Neural progenitor cell (in vitro differentiated cells): ENCODE data around the gene ANXA1. TPM values are rescaled to one million over a fixed set of nuclear protein-coding genes. Genes with fewer than 3 reads are reported as not detected.

Source experiments
- DNase-seq: peaks from one replicate; pipeline ENCODE4 v3.0.0-alpha.2; 2016; ENCODE audit warnings: low spot score
- H2AFZ ChIP-seq: fragments of 200-600 bp; sonication (generic); replicated peaks from 2 replicates; pipeline ENCODE4 v1.6.1; 2016; ENCODE audit warnings: antibody characterized with exemption
- H3F3A ChIP-seq: fragments of 200-600 bp; sonication (generic); 2 replicates; pipeline ENCODE4 v1.6.1; 2016; ENCODE audit warnings: antibody characterized with exemption, low read depth
- H3K27ac ChIP-seq: fragments of 200-600 bp; sonication (generic); 2 replicates; pipeline ENCODE4 v1.5.1; 2016; ENCODE audit warnings: mild to moderate bottlenecking
- H3K27me3 ChIP-seq: fragments of 200-600 bp; sonication (generic); 2 replicates; pipeline ENCODE4 v1.6.1; 2016; ENCODE audit warnings: mild to moderate bottlenecking, moderate library complexity
- H3K36me3 ChIP-seq: fragments of 200-600 bp; sonication (generic); 2 replicates; pipeline ENCODE4 v1.5.1; 2016
- H3K4me1 ChIP-seq: fragments of 200-600 bp; sonication (generic); 2 replicates; pipeline ENCODE4 v1.6.1; 2016; ENCODE audit warnings: mixed run types
- H3K4me2 ChIP-seq: fragments of 200-600 bp; sonication (generic); 2 replicates; pipeline ENCODE4 v1.6.1; 2016
- H3K4me3 ChIP-seq: fragments of 200-600 bp; sonication (generic); 2 replicates; pipeline ENCODE4 v1.5.1; 2016
- H3K79me2 ChIP-seq: fragments of 200-600 bp; sonication (generic); 2 replicates; pipeline ENCODE4 v1.6.1; 2016; ENCODE audit warnings: low read depth
- H3K9ac ChIP-seq: fragments of 200-600 bp; sonication (generic); 2 replicates; pipeline ENCODE4 v1.6.1; 2016
- H3K9me3 ChIP-seq: fragments of 200-600 bp; sonication (generic); 2 replicates; pipeline ENCODE4 v1.5.1; 2016; ENCODE audit warnings: low read depth
- H4K20me1 ChIP-seq: fragments of 200-600 bp; sonication (generic); 2 replicates; pipeline ENCODE4 v1.6.1; 2016; ENCODE audit warnings: low read depth
- H3K27ac Mint-ChIP-seq: 3 replicates; pipeline ENCODE4 v1.8.0; 2021; ENCODE audit warnings: mixed read lengths
- H3K27me3 Mint-ChIP-seq: 2 replicates; pipeline ENCODE4 v1.8.0; 2022; ENCODE audit warnings: low read depth, mild to moderate bottlenecking, inconsistent platforms, moderate library complexity, mixed read lengths; ENCODE audit not compliant: insufficient read depth
- H3K36me3 Mint-ChIP-seq: 3 replicates; pipeline ENCODE4 v1.8.0; 2021; ENCODE audit warnings: mixed read lengths
- H3K4me1 Mint-ChIP-seq: 3 replicates; pipeline ENCODE4 v1.8.0; 2021; ENCODE audit warnings: mixed read lengths
- H3K4me3 Mint-ChIP-seq: 3 replicates; pipeline ENCODE4 v1.8.0; 2021; ENCODE audit warnings: mild to moderate bottlenecking, moderate library complexity, mixed read lengths
- H3K9me3 Mint-ChIP-seq: 3 replicates; pipeline ENCODE4 v1.8.0; 2020; ENCODE audit warnings: mixed read lengths
- EZH2 ChIP-seq: fragments of 200-600 bp; sonication (generic); IDR thresholded peaks from 2 replicates; pipeline ENCODE4 v1.6.1; 2017; ENCODE audit warnings: antibody characterized with exemption, mild to moderate bottlenecking, moderate library complexity
- EZH2phosphoT487 ChIP-seq: fragments of 200-600 bp; sonication (generic); IDR thresholded peaks from 2 replicates; pipeline ENCODE4 v1.6.1; 2017; ENCODE audit warnings: antibody characterized with exemption
- total RNA-seq: library from RNA; depleted of rRNA; stranded (reverse); fragments of >200 nt; gene quantifications from 2 replicates; pipeline ENCODE4 v1.2.3, GENCODE V29; 2015; ENCODE audit warnings: low replicate concordance
- TF ChIP-seq, protein P1 (sequence below): fragments of 200-600 bp; sonication (generic); IDR thresholded peaks from 2 replicates; pipeline ENCODE4 v1.5.1; 2017; ENCODE audit warnings: antibody characterized with exemption, mild to moderate bottlenecking

Gene ANXA1
- total RNA-seq, 1 donor from 2014 or later = 0.47 TPM

- H3F3A ChIP-seq = peaks cover 5% of the 10 kb centered on the region
- H3K79me2 ChIP-seq = no peaks in the 10 kb centered on the region
- no peaks in the 10 kb centered on the region for H3K36me3 ChIP-seq
- Mint-ChIP-seq H3K36me3 (peaks cover 13% of the 10 kb centered on the region), H3K4me1 (peaks cover 11% of the 10 kb centered on the region), H3K4me3 (no peak overlapping the region), H3K27ac (no peak overlapping the region), H3K9me3 (no peaks in the 10 kb centered on the region), H3K27me3 (no peaks in the 10 kb centered on the region)
- peak; percentile 11 for DNase-seq
- H2AFZ ChIP-seq = peak overlapping the region; percentile 44
- no peak overlapping the region for H3K27ac ChIP-seq
- TF ChIP-seq EZH2 = no peak
- no peaks in the 10 kb centered on the region for H4K20me1 ChIP-seq
- no peaks in the 10 kb centered on the region for H3K9me3 ChIP-seq
- H3K9ac ChIP-seq = no peak overlapping the region
- no peak overlapping the region for H3K4me3 ChIP-seq
- H3K4me2 ChIP-seq = no peak overlapping the region
- peaks cover 8% of the 10 kb centered on the region for H3K4me1 ChIP-seq
- H3K27me3 ChIP-seq = no peaks in the 10 kb centered on the region
These were observed 11.5 kb downstream of the ANXA1 start for GRCh38 chr9:73162987-73163768.

DNA sequence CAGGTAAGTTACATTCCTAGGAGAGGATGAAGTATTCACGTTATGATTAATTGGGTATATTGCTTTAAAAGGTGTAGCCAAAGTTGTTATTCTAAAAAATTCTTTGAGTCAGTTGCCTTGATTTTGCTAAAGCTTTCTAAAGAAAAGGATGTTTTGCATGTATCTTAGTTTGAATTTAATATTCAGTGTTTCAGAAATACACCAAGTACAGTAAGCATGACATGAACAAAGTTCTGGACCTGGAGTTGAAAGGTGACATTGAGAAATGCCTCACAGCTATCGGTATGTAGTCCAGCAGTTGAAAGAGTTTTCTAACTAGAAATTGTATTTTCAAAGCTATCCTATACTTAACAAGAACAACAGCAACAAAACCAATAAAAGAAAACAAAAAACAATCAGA, 14.2 kb downstream of the ANXA1 start:
- no peak for DNase-seq
- H3K4me3 Mint-ChIP-seq = no peak overlapping the region
- Histone ChIP-seq H3K27ac (no peak overlapping the region), H3K79me2 (no peaks in the 10 kb centered on the region), H3K27me3 (no peaks in the 10 kb centered on the region), H3K36me3 (no peaks in the 10 kb centered on the region), H2AFZ (no peak overlapping the region), H3K4me2 (no peak overlapping the region), H3F3A (peaks cover 5% of the 10 kb centered on the region), H3K9me3 (no peaks in the 10 kb centered on the region), H3K4me3 (no peak overlapping the region), H3K4me1 (peaks cover 8% of the 10 kb centered on the region), H3K9ac (no peak overlapping the region), H4K20me1 (no peaks in the 10 kb centered on the region)
- H3K27me3 Mint-ChIP-seq = peaks cover 2% of the 10 kb centered on the region
- peaks cover 11% of the 10 kb centered on the region for H3K36me3 Mint-ChIP-seq
- peaks cover 9% of the 10 kb centered on the region for H3K4me1 Mint-ChIP-seq
- H3K9me3 Mint-ChIP-seq = no peaks in the 10 kb centered on the region
- H3K27ac Mint-ChIP-seq = no peak overlapping the region
- TF ChIP-seq EZH2phosphoT487 (no peak), EZH2 (no peak)
- TF ChIP-seq, protein P1, sequence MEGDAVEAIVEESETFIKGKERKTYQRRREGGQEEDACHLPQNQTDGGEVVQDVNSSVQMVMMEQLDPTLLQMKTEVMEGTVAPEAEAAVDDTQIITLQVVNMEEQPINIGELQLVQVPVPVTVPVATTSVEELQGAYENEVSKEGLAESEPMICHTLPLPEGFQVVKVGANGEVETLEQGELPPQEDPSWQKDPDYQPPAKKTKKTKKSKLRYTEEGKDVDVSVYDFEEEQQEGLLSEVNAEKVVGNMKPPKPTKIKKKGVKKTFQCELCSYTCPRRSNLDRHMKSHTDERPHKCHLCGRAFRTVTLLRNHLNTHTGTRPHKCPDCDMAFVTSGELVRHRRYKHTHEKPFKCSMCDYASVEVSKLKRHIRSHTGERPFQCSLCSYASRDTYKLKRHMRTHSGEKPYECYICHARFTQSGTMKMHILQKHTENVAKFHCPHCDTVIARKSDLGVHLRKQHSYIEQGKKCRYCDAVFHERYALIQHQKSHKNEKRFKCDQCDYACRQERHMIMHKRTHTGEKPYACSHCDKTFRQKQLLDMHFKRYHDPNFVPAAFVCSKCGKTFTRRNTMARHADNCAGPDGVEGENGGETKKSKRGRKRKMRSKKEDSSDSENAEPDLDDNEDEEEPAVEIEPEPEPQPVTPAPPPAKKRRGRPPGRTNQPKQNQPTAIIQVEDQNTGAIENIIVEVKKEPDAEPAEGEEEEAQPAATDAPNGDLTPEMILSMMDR = no peak

DNA sequence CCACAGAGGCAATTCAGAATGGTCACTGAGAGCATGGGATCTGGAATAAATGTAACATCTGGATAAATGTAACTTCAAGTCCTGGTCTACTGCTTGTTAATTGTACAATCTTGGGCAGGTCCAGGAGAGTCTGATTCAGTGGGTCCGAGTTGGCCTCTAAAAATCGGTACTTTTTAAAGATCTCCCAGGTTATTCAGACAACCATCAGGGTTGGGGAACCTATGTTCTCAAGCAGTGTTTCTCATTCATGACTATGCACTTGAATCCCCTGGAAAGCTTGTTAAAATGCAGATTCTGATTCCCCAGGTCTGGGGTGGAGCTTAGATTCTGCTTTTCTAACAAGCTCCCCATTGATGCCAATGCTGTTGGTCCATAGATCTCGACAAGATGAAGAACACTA, 14.8 kb downstream of the ANXA1 start:
- H3F3A ChIP-seq = peaks cover 5% of the 10 kb centered on the region
- Mint-ChIP-seq H3K27me3 (peaks cover 2% of the 10 kb centered on the region), H3K4me3 (no peak overlapping the region), H3K4me1 (peaks cover 9% of the 10 kb centered on the region), H3K36me3 (peaks cover 11% of the 10 kb centered on the region), H3K9me3 (no peaks in the 10 kb centered on the region), H3K27ac (no peak overlapping the region)
- H3K27me3 ChIP-seq = no peaks in the 10 kb centered on the region
- no peaks in the 10 kb centered on the region for H3K79me2 ChIP-seq
- H3K36me3 ChIP-seq = no peaks in the 10 kb centered on the region
- H3K4me1 ChIP-seq = peaks cover 8% of the 10 kb centered on the region
- no peak overlapping the region for H2AFZ ChIP-seq
- no peak for DNase-seq
- TF ChIP-seq, protein P1 = no peak
- TF ChIP-seq EZH2phosphoT487 (no peak), EZH2 (no peak)
- H3K9ac ChIP-seq = no peak overlapping the region
- H3K9me3 ChIP-seq = no peaks in the 10 kb centered on the region
- no peak overlapping the region for H3K4me2 ChIP-seq
- no peaks in the 10 kb centered on the region for H4K20me1 ChIP-seq
- H3K4me3 ChIP-seq = no peak overlapping the region
- H3K27ac ChIP-seq = no peak overlapping the region

- H2AFZ ChIP-seq = no peak overlapping the region
- peaks cover 8% of the 10 kb centered on the region for H3K4me1 ChIP-seq
- H3K27me3 Mint-ChIP-seq = peaks cover 2% of the 10 kb centered on the region
- DNase-seq = no peak
- H3K4me1 Mint-ChIP-seq = peaks cover 5% of the 10 kb centered on the region
- H3K4me3 ChIP-seq = no peak overlapping the region
- no peaks in the 10 kb centered on the region for H3K36me3 ChIP-seq
- H3K79me2 ChIP-seq = no peaks in the 10 kb centered on the region
- no peak overlapping the region for H3K9ac ChIP-seq
- no peaks in the 10 kb centered on the region for H3K9me3 ChIP-seq
- no peaks in the 10 kb centered on the region for H3K27me3 ChIP-seq
- H3F3A ChIP-seq = peaks cover 5% of the 10 kb centered on the region
- no peak overlapping the region for H3K27ac ChIP-seq
- no peaks in the 10 kb centered on the region for H3K9me3 Mint-ChIP-seq
- peaks cover 8% of the 10 kb centered on the region for H3K36me3 Mint-ChIP-seq
- no peak overlapping the region for H3K4me3 Mint-ChIP-seq
- TF ChIP-seq, protein P1 = no peak
- TF ChIP-seq EZH2phosphoT487 = no peak
- no peak for TF ChIP-seq EZH2
- H3K27ac Mint-ChIP-seq = no peak overlapping the region
- no peaks in the 10 kb centered on the region for H4K20me1 ChIP-seq
- no peak overlapping the region for H3K4me2 ChIP-seq
These were observed 15.9 kb downstream of the ANXA1 start for GRCh38 chr9:73167614-73168013.
